Measurements from ENCODE around the gene HAGH. TPM values are rescaled to one million over a fixed set of nuclear protein-coding genes. Genes with fewer than 3 reads are reported as not detected.

Gene HAGH
- polyA plus RNA-seq, 2 of the 4 experiments (the other 2 are of a cell fraction): 34.9 to 66.4 TPM

DNA sequence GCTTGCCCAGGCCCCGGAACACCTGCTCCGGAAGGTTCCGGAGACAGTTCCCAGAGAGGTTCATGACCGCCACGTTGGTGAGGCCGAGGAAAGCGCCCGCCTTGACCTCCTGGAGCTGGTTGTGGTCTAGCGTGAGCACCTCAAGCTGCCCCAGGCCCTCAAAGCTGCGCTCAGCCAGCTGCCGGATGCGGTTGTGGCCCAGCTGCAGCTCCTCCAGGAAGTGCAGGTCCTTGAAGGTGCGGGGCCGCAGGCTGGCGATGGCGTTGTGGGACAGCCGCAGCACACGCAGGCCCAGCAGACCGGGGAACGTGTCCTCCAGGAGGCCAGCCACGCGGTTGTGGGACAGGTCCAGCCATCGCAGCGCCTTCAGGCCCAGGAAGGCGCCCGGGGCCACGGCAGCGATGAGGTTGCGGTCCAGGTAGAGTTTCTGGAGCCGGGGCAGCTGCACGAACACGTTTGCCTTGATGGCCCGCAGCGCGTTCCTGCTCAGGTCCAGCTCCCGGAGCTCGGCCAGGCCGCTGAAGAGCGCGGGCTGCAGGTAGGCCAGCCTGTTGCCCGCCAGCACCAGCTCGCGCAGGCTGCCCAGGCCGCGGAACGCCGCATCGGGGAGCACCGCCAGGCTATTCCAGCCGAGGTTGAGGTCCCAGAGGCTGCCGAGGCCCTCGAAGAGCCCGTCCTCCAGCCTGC lies 35.2 kb downstream of the HAGH start (continued):
- TF ChIP-seq TFCP2L1 (CRISPR knock-in tag; IDR thresholded peaks at IDR 0.05) (no peak), MAX (IDR thresholded peaks at IDR 0.05) (no peak), FOXS1 (CRISPR knock-in tag; IDR thresholded peaks at IDR 0.05) (no peak)

- ATAC-seq (no peak), DNase-seq (ENCODE audit: low read depth in 1 of 2, low spot score in 1 of 2) (no peak), FAIRE-seq (no peak)
- H3K9me3 ChIP-seq: no peaks in the 10 kb centered on the region
- no peak overlapping the region for H3K4me3 ChIP-seq
- CTCF ChIA-PET: interaction anchor here (0.8 kb wide), 1 partner anchor 11 kb away, joined by 3 read pairs; no protein-coding TSS in a partner anchor
- H3K4me1 ChIP-seq: peaks cover 5% of the 10 kb centered on the region; the same call in 1 of the 3 replicates
- H3K27ac ChIP-seq: no peak overlapping the region
- H3K4me2 ChIP-seq: no peak overlapping the region
- POLR2A ChIA-PET: interaction anchor here (1.9 kb wide), 1 partner anchor 8 kb away, joined by 11 read pairs; the partner anchor contains the start of genes NUBP2 and SPSB3
- no peak for TF ChIP-seq TFCP2L1 (CRISPR knock-in tag; IDR thresholded peaks at IDR 0.05)
- no peak for TF ChIP-seq CBX2 (IDR thresholded peaks at IDR 0.05; ENCODE audit: borderline replicate concordance, low read depth)
- TF ChIP-seq, protein P1, sequence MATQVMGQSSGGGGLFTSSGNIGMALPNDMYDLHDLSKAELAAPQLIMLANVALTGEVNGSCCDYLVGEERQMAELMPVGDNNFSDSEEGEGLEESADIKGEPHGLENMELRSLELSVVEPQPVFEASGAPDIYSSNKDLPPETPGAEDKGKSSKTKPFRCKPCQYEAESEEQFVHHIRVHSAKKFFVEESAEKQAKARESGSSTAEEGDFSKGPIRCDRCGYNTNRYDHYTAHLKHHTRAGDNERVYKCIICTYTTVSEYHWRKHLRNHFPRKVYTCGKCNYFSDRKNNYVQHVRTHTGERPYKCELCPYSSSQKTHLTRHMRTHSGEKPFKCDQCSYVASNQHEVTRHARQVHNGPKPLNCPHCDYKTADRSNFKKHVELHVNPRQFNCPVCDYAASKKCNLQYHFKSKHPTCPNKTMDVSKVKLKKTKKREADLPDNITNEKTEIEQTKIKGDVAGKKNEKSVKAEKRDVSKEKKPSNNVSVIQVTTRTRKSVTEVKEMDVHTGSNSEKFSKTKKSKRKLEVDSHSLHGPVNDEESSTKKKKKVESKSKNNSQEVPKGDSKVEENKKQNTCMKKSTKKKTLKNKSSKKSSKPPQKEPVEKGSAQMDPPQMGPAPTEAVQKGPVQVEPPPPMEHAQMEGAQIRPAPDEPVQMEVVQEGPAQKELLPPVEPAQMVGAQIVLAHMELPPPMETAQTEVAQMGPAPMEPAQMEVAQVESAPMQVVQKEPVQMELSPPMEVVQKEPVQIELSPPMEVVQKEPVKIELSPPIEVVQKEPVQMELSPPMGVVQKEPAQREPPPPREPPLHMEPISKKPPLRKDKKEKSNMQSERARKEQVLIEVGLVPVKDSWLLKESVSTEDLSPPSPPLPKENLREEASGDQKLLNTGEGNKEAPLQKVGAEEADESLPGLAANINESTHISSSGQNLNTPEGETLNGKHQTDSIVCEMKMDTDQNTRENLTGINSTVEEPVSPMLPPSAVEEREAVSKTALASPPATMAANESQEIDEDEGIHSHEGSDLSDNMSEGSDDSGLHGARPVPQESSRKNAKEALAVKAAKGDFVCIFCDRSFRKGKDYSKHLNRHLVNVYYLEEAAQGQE (IDR thresholded peaks at IDR 0.05): no peak
- TF ChIP-seq CHD4 (IDR thresholded peaks at IDR 0.05; ENCODE audit: borderline replicate concordance): no peak
- TF ChIP-seq, protein P2, sequence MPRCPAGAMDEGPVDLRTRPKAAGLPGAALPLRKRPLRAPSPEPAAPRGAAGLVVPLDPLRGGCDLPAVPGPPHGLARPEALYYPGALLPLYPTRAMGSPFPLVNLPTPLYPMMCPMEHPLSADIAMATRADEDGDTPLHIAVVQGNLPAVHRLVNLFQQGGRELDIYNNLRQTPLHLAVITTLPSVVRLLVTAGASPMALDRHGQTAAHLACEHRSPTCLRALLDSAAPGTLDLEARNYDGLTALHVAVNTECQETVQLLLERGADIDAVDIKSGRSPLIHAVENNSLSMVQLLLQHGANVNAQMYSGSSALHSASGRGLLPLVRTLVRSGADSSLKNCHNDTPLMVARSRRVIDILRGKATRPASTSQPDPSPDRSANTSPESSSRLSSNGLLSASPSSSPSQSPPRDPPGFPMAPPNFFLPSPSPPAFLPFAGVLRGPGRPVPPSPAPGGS (IDR thresholded peaks at IDR 0.05): no peak
- no peak for TF ChIP-seq POLR2A (IDR thresholded peaks at IDR 0.05; ENCODE audit: low read length)
- TF ChIP-seq NPAS2 (CRISPR knock-in tag; IDR thresholded peaks at IDR 0.05; ENCODE audit: borderline replicate concordance): no peak
- no peak for TF ChIP-seq KDM5A (IDR thresholded peaks at IDR 0.05)
- no peak for TF ChIP-seq ZSCAN20 (CRISPR knock-in tag; IDR thresholded peaks at IDR 0.05)
- TF ChIP-seq EHMT2 (IDR thresholded peaks at IDR 0.05; ENCODE audit: low read depth): no peak
- no peak for TF ChIP-seq CBX8 (IDR thresholded peaks at IDR 0.05)
- TF ChIP-seq GATA3 (IDR thresholded peaks at IDR 0.05; ENCODE audit: borderline replicate concordance): no peak
- TF ChIP-seq SREBF2 (IDR thresholded peaks at IDR 0.05): no peak
- TF ChIP-seq, protein P3, sequence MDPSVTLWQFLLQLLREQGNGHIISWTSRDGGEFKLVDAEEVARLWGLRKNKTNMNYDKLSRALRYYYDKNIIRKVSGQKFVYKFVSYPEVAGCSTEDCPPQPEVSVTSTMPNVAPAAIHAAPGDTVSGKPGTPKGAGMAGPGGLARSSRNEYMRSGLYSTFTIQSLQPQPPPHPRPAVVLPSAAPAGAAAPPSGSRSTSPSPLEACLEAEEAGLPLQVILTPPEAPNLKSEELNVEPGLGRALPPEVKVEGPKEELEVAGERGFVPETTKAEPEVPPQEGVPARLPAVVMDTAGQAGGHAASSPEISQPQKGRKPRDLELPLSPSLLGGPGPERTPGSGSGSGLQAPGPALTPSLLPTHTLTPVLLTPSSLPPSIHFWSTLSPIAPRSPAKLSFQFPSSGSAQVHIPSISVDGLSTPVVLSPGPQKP (IDR thresholded peaks at IDR 0.05; ENCODE audit: low read depth, low read length): no peak
- TF ChIP-seq POLR2AphosphoS2 (conservative IDR thresholded peaks at IDR 0.05; ENCODE audit: low read length): no peak
- TF ChIP-seq E2F6 (IDR thresholded peaks at IDR 0.05; ENCODE audit: borderline replicate concordance, low read depth): no peak
- TF ChIP-seq CHD2 (IDR thresholded peaks at IDR 0.05; ENCODE audit: low read length, partially characterized antibody): no peak
- no peak for TF ChIP-seq HES2 (IDR thresholded peaks at IDR 0.05)
- WGBS (ENCODE audit: missing lambda C conversion rate): 95% methylated on average over 23 of the region's 44 CpGs
Measured at GRCh38 chr16:1790611-1791255, 35.9 kb downstream of the HAGH start.
